GM12892 (cell line): ENCODE data around the gene LRMDA.

Experiments
- POLR2A ChIP-seq: IDR thresholded peaks from 2 replicates; pipeline ENCODE4 v1.6.1; 2011; ENCODE audit warnings: low read depth, low read length, control low read depth
- TAF1 ChIP-seq: IDR thresholded peaks from 2 replicates; pipeline ENCODE4 v1.6.1; 2011; ENCODE audit warnings: low read depth, mild to moderate bottlenecking, control low read depth, low read length, borderline replicate concordance

GRCh38 chr10:75440271-75440793, 8.9 kb downstream of the LRMDA start:
- TF ChIP-seq POLR2A (no peak), TAF1 (no peak)
